PC-3 (cell line): Measurements from ENCODE around the gene CARHSP1.
"Not testable (repeated sequence)": the region's sequence is repeated elsewhere in the genome, so short reads cannot be mapped to it uniquely, and the experiment has no call there.

Source experiments
- EZH2 ChIP-seq: fragments of 300-600 bp; sonication (generic); IDR thresholded peaks from one replicate; pipeline ENCODE4 v1.6.1; 2017; ENCODE audit warnings: antibody characterized with exemption, mild to moderate bottlenecking, low read length; ENCODE audit not compliant: unreplicated experiment
- TF ChIP-seq, protein P1 (sequence below): fragments of 300-600 bp; sonication (generic); conservative IDR thresholded peaks from 2 replicates; pipeline ENCODE4 v1.5.1; 2017; ENCODE audit warnings: antibody characterized with exemption, low read depth, mild to moderate bottlenecking, low read length

DNA sequence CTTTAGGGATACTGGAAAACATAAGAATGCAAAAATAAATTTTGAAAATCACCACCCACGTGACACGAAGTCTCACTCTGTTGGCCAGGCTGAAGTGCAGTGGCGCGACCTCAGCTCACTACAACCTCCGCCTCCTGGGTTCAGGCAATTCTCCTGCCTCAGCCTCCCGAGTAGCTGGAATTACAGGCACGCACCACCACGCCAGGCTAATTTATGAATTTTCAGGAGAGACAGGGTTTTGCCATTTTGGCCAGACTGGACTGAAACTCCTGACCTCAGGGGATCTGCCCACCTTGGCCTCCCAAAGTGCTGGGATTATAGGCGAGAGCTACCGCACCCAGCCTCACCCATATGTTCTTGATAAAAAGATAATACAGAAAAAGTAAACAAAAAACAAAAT, 48.5 kb upstream of the CARHSP1 start:
- TF ChIP-seq, protein P1, sequence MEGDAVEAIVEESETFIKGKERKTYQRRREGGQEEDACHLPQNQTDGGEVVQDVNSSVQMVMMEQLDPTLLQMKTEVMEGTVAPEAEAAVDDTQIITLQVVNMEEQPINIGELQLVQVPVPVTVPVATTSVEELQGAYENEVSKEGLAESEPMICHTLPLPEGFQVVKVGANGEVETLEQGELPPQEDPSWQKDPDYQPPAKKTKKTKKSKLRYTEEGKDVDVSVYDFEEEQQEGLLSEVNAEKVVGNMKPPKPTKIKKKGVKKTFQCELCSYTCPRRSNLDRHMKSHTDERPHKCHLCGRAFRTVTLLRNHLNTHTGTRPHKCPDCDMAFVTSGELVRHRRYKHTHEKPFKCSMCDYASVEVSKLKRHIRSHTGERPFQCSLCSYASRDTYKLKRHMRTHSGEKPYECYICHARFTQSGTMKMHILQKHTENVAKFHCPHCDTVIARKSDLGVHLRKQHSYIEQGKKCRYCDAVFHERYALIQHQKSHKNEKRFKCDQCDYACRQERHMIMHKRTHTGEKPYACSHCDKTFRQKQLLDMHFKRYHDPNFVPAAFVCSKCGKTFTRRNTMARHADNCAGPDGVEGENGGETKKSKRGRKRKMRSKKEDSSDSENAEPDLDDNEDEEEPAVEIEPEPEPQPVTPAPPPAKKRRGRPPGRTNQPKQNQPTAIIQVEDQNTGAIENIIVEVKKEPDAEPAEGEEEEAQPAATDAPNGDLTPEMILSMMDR: not testable (repeated sequence)
- not testable (repeated sequence) for TF ChIP-seq EZH2
